ENCODE measurements around the gene SASH1.

SASH1 gene

DNA sequence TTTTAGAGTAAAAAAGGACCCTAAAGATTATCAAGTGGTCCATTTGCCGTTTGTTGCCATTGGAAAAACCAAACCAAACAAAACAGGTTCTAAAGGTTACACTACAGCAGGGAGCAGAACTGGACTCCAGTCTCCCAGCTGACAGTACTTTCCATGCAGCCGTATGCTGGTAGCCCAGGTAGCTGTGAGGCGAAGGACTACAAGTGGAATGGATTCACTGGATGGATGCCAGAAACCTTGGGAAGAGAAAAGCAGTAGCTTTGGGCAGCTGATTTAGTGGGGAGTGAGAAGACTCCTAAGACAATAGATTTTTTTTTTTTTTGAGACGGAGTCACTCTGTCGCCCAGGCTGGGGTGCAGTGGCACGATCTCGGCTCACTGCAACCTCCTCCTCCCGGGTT lies 88.3 kb downstream of the SASH1 start:
- ChIA-PET POLR2A (no interaction called here), CTCF (no interaction called here)
- no peak for TF ChIP-seq CTCF (IDR thresholded peaks at IDR 0.05; ENCODE audit: control extremely low read depth, extremely low read depth, low read depth, missing control alignments)
- DNase-seq (ENCODE audit: extremely low spot score): no peak

DNA sequence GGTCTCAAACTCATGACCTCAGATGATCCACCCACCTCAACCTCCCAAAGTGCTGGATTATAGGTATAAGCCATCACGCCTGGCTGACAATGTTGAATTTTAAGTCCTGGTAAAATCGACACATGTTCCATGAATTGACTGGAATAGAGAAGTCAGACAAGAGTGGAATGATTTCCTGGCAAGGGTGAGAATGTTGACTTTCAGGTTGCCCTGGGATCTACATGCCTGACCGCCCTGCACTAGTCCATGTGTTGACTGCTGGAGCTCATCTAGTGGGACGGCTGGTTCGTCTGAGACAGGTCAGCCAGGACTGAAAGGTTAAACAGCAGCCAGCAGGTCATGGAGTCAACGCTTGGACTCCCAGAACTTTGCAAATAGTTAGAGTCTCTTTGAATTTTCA lies 88.8 kb downstream of the SASH1 start:
- CTCF ChIA-PET: no interaction called here
- POLR2A ChIA-PET: no interaction called here
- no peak for TF ChIP-seq CTCF (IDR thresholded peaks at IDR 0.05; ENCODE audit: control extremely low read depth, extremely low read depth, low read depth, missing control alignments)
- DNase-seq (ENCODE audit: extremely low spot score): no peak

DNA sequence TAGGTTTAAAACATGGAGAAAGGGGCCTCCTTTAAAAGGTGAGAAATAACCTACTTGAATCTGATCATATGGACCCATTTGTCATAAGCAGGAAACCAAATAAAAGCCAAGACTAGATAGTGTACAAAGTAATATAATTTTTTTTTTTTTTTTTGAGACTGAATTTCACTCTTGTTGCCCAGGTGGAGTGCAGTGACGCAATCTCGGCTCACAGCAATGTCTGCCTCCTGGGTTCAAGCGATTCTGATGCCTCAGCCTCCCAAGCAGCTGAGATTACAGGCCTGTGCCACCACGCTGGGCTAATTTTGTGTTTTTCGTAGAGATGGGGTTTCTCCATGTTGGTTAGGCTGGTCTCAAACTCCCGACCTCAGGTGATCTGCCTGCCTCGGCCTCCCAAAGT lies 89.2 kb downstream of the SASH1 start:
- no peak for TF ChIP-seq CTCF (IDR thresholded peaks at IDR 0.05; ENCODE audit: control extremely low read depth, extremely low read depth, low read depth, missing control alignments)
- CTCF ChIA-PET: no interaction called here

DNA sequence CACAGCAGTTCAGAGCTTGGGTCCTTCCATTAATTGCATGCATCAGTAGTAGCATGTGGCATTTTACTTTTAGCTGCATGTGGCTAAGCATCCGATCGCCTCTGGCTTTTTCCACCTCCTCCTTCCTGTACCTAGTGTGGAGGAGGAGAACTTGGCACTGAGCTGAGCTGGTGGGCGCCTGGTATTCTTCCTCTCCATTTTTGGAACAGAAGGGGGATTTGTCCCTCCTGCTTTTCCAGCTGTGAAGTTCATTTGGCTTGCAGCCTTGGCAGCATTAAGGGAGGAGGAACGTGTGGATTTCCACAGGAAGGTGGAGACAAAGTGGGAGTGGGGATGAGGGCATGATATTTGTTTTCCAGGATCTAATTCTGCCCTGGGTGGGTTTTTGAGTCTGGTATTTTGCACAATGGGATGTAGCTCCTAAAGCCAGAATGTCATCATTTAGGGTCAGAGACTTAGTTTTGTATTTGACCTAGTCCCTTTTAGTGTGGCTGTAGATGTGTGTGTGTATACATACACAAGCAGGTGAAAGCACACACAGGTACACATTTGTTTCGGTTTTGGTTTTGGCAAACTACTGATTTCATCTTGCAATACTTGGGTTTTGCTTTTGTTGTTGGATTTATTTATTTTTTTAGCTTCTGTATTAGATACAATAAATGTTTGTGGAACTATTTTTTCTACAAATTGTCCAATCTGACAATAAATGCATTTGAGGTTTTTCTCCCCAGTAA lies 90.0 kb downstream of the SASH1 start:
- DNase-seq (ENCODE audit: extremely low spot score): no peak
- no peak for TF ChIP-seq CTCF (IDR thresholded peaks at IDR 0.05; ENCODE audit: control extremely low read depth, extremely low read depth, low read depth, missing control alignments)
- CTCF ChIA-PET: interaction anchor here (0.7 kb wide), 1 partner anchor 9 kb away, joined by 3 read pairs; no protein-coding TSS in a partner anchor
- POLR2A ChIA-PET: no interaction called here

More for the DNA sequence above, 89.2 kb downstream of the SASH1 start:
- no peak for DNase-seq (ENCODE audit: extremely low spot score)
- POLR2A ChIA-PET: no interaction called here

GRCh38 chr6:148435386-148435785 lies 92.7 kb downstream of the SASH1 start:
- CTCF ChIA-PET: interaction anchor here (1.7 kb wide), 1 partner anchor 10 kb away, joined by 4 read pairs; no protein-coding TSS in a partner anchor

GRCh38 chr6:148436466-148436865 lies 93.8 kb downstream of the SASH1 start:
- ChIA-PET POLR2A (no interaction called here), CTCF (interaction anchor here (1.7 kb wide), 2 partner anchors 11 to 27 kb away, joined by 4 read pairs; no protein-coding TSS in a partner anchor)
- DNase-seq (ENCODE audit: extremely low spot score): no peak
- TF ChIP-seq CTCF (IDR thresholded peaks at IDR 0.05; ENCODE audit: control extremely low read depth, extremely low read depth, low read depth, missing control alignments): no peak

More at GRCh38 chr6:148435386-148435785, 92.7 kb downstream of the SASH1 start:
- TF ChIP-seq CTCF (IDR thresholded peaks at IDR 0.05; ENCODE audit: control extremely low read depth, extremely low read depth, low read depth, missing control alignments): no peak
- POLR2A ChIA-PET: no interaction called here
- no peak for DNase-seq (ENCODE audit: extremely low spot score)

All from GM10248 (cell line).